ENCODE measurements around the gene ZNF445.
A peak's percentile ranks its signal among the peaks of the same experiment; 100 is the strongest.
"Not testable (repeated sequence)": the region's sequence is repeated elsewhere in the genome, so short reads cannot be mapped to it uniquely, and the experiment has no call there.

The ZNF445 gene

DNA sequence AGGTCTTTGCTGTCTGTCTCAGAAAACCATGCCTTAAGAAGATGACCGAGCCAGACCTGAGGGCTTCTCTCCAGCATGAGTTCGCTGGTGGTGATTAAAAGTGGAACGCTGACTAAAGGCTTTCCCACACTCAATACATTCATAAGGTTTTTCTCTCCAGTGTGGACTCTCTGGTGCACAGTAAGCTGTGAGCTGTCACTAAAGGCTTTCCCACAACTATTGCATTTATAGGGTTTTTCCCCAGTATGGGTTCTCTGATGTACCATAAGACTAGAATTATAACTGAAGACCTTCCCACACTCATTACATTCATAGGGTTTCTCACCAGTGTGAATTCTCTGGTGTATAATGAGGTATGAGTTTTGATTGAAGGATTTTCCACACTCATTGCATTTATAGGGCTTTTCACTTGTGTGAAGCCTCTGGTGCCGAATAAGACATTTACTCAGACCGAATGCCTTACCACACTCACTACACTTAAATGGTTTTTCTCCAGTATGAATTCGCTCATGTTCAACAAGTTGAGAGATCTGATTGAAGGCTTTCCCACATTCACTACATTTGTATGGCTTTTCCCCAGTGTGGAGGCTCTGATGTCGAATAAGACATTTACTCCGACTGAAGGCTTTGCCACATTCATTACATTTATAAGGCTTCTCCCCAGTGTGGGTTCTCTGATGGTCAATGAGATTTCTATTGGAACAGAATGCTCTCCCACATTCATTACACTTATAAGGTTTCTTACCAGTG is 21.9 kb upstream of the ZNF445 start:
- Mint-ChIP-seq H3K27me3 (no peaks in the 10 kb centered on the region), H3K4me3 (no peak overlapping the region), H3K9me3 (peaks cover 37 to 69% of the 10 kb centered on the region in 2 donors), H3K27ac (no peak overlapping the region), H3K4me1 (no peaks in the 10 kb centered on the region)
- no peak for DNase-seq
- ATAC-seq = no peak

DNA sequence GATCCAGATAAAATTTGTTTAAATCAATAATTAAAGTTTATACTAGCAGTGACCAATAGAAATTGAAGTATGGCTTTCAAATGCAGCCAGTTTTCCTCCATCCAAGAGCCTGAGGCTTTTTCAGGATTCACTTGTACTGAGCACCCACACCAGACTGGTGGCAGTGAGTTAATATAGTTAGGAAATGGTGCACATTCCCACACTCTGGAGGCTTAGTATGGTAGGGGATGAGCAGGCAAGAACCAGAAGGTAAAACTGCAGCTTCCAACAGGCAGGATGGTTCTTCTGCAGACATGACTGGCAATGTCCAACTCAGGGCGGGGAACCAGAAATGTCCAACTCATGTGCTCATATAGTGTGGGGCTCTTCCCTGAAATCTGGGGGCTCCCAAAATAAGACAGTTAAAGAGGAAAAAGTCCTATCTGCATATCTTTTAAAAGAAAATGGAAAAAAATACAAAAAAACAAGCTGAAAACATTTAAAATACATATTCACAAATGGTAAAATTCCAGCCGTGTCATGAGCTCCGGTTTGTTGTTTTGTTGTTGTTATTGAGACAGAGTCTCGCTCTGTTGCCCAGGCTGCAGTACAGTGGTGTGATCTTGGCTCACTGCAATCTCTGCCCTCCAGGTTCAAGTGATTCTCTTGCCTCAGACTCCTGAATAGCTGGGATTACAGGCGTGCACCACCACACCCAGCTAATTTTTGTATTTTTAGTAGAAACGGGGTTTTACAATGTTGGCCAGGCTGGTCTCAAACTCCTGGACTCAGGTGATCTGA is 18.4 kb upstream of the ZNF445 start:
- peaks cover 29 to 47% of the 10 kb centered on the region in 2 donors for H3K9me3 Mint-ChIP-seq
- no peaks in the 10 kb centered on the region for H3K27me3 Mint-ChIP-seq
- DNase-seq (no peak), ATAC-seq (no peak)
- no peaks in the 10 kb centered on the region for H3K4me1 Mint-ChIP-seq
- H3K27ac Mint-ChIP-seq = no peak overlapping the region
- no peak overlapping the region for H3K4me3 Mint-ChIP-seq

DNA sequence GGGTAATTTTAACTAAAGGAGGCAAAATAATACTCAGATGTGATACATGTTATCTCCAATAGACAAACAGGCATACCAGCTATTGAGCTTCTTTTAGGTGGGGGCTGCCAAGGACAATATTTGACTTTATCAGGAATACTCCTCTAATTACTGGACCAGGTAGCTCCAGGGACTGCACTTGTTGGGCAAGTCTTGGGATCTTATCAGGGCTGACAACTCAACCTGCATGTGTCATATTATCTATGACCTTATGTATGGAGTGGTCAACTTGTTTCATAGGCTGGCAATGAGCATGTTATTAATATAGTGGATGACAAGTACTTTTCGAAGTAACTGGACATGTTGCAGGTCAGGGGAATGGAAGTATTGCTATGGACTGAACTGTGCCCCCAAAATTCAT is 15.0 kb upstream of the ZNF445 start:
- ATAC-seq = no peak

DNA sequence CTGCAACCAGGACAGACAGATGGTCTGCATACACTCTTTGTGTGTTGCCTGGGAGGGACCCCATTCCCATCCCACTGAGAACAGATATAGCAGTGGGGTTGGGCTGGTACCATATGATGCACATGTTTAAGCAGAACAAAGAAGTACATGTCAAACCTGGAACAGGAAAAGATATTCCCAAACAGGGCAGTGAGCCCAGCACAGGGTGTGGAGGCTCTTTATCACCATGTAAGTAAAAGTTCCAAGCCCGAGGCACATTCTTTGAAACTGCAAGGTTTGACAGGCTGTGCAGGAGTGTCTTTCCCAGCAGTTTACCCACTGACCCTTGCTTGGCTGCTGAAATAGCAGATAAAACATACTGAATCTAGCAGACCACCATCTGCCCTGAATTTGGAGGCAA is 5.3 kb upstream of the ZNF445 start:
- H3K27me3 Mint-ChIP-seq = no peaks in the 10 kb centered on the region
- ATAC-seq (no peak), DNase-seq (no peak)
- no peak overlapping the region for H3K4me3 Mint-ChIP-seq
- peaks cover 7% of the 10 kb centered on the region for H3K4me1 Mint-ChIP-seq
- peaks cover 16 to 21% of the 10 kb centered on the region in 2 donors for H3K9me3 Mint-ChIP-seq
- H3K27ac Mint-ChIP-seq = no peak overlapping the region

More for the DNA sequence above, 15.0 kb upstream of the ZNF445 start:
- H3K4me3 Mint-ChIP-seq = no peak overlapping the region
- no peaks in the 10 kb centered on the region for H3K27me3 Mint-ChIP-seq
- H3K9me3 Mint-ChIP-seq = peaks cover 22 to 30% of the 10 kb centered on the region in 2 donors
- no peak for DNase-seq
- H3K27ac Mint-ChIP-seq = no peak overlapping the region
- no peaks in the 10 kb centered on the region for H3K4me1 Mint-ChIP-seq

DNA sequence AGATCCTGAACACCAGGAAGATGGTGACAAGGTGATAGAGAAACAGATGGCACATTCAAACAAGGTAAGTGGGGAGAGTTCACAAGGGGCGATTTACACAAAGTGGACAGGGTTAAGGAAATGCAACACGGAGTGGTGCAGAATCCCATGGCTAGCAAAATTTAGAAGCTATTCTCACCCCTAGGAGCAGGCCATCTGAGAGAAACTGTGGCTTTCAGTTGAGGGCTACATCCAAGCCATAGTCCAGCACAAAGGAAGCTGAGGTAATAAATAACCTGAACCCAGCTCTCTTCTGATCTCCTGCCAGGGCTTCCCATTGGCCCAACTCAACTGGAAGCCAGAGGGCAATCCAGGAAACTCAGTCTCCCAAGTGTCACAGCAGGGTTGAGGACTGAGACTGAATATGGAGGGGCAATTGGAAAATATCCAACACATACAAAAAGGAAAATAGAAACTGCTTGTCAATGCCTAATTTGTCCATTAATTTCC is 1.2 kb upstream of the ZNF445 start:
- H3K27ac Mint-ChIP-seq = no peak overlapping the region

DNA sequence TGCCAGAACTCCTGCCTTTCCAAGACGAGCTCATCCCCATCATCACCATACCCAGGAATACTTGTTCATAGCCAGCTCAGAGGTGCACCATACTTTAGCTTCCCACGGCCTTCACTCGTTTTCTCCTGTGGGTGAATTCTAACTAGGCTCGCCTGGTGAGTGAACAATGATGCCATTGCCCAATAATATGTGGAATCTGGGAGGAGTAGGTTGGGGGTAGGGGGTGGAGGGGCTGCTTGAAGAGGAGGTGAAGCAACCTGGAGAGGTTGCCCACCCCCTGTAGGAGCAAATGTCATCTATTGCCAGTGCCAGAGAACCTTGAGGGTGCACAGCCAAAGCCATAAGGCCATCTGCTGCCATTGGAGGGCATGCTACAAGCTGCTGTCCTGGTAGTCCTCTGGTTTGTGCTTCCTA is 592 bp upstream of the ZNF445 start:
- peaks cover 27% of the 10 kb centered on the region for H3K4me1 Mint-ChIP-seq
- H3K9me3 Mint-ChIP-seq = peaks cover 0 to 7% of the 10 kb centered on the region in 2 donors
- no peak for DNase-seq
- H3K27me3 Mint-ChIP-seq = no peaks in the 10 kb centered on the region
- peak overlapping the region; percentile 92 to 99 for H3K4me3 Mint-ChIP-seq
- peak overlapping the region; percentile 89 to 98 for H3K27ac Mint-ChIP-seq
- no peak for ATAC-seq

More for the DNA sequence above, 1.2 kb upstream of the ZNF445 start:
- peaks cover 23% of the 10 kb centered on the region for H3K4me1 Mint-ChIP-seq
- ATAC-seq = no peak
- H3K4me3 Mint-ChIP-seq = peak overlapping the region in 1 of 2 donors; percentile 92
- H3K27me3 Mint-ChIP-seq = no peaks in the 10 kb centered on the region
- DNase-seq = no peak
- peaks cover 0 to 7% of the 10 kb centered on the region in 2 donors for H3K9me3 Mint-ChIP-seq

DNA sequence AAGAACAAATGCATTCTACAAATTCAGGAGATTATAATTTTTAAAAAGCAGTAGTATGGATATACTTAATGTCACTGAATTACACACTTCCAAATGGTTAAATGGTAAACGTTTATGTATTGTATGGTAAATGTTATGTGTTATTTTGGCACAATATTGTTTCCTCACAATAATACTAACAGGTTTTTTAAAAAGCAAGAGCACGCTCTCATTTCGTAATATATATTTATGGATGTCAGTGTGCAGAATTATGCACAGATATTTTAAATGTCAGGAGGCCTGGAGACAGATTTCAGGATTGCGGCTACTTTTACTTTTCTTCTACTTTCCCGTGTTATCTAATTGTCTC is 533 bp downstream of the ZNF445 start:
- Mint-ChIP-seq H3K27ac (peak overlapping the region in 1 of 2 donors; percentile 93), H3K27me3 (no peaks in the 10 kb centered on the region)
- no peak for DNase-seq

DNA sequence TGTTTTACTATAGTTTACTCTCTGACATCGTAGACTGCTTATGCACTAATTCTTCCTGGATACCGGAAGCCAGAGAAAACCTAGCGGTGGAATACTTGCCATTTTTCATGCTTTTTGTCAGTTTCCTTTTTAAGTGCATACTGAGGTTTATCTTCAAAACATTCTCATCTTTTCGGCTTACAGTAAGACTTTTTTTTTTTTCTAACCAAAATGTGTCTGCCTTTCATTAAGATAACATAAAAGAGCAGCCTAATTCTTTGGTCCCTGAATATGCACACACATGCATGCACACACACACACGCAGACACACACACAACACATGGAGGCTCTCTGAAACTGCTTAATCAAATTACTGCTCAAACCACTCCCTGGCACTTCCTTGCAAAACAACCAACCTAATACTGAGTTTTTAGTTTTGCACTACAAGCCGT is 1.3 kb downstream of the ZNF445 start:
- H3K4me1 Mint-ChIP-seq = peaks cover 36% of the 10 kb centered on the region
- H3K4me3 Mint-ChIP-seq = peak overlapping the region; percentile 92 to 99
- no peak for ATAC-seq
- H3K9me3 Mint-ChIP-seq = peaks cover 0 to 7% of the 10 kb centered on the region in 2 donors
- no peak for DNase-seq
- no peak overlapping the region for H3K27ac Mint-ChIP-seq
- no peaks in the 10 kb centered on the region for H3K27me3 Mint-ChIP-seq

More for the DNA sequence above, 533 bp downstream of the ZNF445 start:
- Mint-ChIP-seq H3K9me3 (peaks cover 0 to 7% of the 10 kb centered on the region in 2 donors), H3K4me3 (peak overlapping the region; percentile 92 to 99), H3K4me1 (peaks cover 29% of the 10 kb centered on the region)
- no peak for ATAC-seq

DNA sequence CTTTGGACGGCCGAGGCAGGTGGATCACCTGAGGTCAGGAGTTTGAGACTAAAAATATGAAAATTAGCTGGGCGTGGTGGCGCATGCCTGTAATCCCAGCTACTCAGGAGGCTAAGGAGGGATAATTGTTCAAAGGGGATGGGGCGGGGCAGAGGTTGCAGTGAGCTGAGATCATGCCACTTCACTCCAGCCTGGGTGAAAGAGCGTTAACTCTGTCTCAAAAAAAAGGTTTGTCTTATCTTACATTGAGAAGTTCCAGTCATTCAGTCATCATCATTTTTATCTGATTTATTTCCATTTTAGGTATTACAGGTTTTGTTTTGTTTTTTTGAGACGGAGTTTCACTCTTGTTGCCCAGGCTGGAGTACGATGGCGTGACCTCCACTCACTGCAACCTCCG is 2.6 kb downstream of the ZNF445 start:
- ATAC-seq, H3K27me3 Mint-ChIP-seq, DNase-seq, H3K9me3 Mint-ChIP-seq: not testable (repeated sequence)
- H3K4me3 Mint-ChIP-seq = peak overlapping the region in 1 of 2 donors; percentile 36
- H3K4me1 Mint-ChIP-seq = peaks cover 36% of the 10 kb centered on the region
- H3K27ac Mint-ChIP-seq = peak overlapping the region in 1 of 2 donors; percentile 13

DNA sequence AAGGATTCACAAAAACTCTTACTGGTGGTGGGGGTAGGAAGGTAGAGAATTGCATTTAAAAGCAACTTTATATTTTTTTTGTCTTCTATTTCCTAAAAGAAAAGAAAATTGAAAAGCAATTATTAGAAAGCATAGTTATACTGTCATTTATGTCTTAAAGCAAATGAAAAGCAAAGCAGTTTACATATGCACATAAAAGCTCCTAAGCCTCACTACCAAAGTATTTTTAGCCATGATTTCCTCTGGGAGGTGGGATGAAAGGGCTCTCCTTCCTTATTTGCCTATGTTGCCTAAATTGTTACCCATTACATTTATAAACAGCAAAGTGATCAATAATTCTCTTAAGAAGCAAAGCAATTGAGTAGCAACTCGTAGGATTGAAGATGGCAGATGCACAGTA is 7.0 kb downstream of the ZNF445 start:
- Mint-ChIP-seq H3K4me3 (no peak overlapping the region), H3K4me1 (peaks cover 36% of the 10 kb centered on the region), H3K27me3 (no peaks in the 10 kb centered on the region), H3K27ac (no peak overlapping the region), H3K9me3 (no peaks in the 10 kb centered on the region)
- ATAC-seq (no peak), DNase-seq (no peak)

DNA sequence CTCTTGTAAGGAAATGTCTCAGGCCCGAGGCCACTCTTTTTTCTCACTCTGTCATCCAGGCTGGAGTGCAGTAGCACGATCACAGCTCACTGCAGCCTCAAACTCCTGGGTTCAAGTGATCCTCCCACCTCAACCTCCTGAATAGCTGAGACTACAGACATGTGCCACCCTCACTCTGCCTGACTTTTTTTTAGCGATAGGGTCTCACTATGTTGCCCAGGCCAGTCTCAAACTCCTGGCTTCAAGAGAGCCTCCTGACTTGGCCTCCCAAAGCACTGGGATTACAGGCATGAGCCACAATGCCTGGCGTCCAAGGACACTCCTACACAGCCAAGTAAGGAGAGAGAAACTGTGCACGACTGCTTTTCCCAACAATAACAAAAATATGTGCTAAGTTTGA is 7.6 kb downstream of the ZNF445 start:
- ATAC-seq (no peak), DNase-seq (no peak)
- Mint-ChIP-seq H3K9me3 (no peaks in the 10 kb centered on the region), H3K4me1 (peaks cover 35% of the 10 kb centered on the region), H3K27ac (no peak overlapping the region), H3K27me3 (no peaks in the 10 kb centered on the region), H3K4me3 (no peak overlapping the region)

DNA sequence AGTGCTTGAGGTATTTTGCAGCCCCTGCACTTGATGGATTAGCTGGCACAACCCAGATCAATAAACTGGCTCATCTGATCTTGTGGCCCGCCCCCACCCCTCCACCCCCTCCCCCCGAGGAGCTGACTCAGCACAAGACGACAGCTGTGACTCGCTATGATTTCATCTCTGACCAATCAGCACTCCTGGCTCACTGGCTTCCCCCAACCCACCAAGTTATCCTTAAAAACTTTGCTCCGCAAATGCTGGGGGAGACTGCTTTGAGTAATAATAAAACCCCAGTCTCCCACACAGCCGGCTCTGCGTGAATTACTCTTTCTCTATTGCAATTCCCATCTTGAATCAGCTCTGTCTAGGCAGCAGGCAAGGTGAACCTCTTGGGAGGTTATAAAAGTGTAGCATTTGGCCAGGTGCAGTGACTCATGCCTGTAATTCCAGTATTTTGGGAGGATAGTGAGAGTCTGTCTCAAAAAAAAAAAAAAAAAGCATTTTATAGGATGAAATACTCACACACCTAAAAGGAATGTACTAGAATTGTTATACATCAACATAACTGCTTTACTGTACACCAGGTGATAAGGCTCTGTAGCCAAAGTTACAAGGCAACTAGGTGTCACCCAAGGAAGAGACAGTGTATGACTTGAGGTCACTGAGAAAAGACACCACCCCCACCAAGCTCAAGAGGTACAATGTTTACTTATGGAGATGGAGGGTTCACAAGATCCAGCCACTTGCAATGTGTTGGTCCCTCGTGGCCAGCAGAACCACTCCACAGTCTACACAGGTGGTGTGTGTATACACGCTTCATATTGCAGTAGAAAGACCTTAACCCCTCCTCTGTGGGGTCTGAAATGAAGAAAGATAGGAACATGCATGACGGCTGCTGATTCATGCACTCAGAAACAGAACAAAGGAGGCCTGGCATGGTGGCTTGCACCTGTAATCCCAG is 8.6 kb downstream of the ZNF445 start:
- Mint-ChIP-seq H3K27me3 (no peaks in the 10 kb centered on the region), H3K4me3 (no peak overlapping the region), H3K4me1 (peaks cover 25% of the 10 kb centered on the region), H3K9me3 (no peaks in the 10 kb centered on the region), H3K27ac (no peak overlapping the region)
- DNase-seq (no peak), ATAC-seq (no peak)

DNA sequence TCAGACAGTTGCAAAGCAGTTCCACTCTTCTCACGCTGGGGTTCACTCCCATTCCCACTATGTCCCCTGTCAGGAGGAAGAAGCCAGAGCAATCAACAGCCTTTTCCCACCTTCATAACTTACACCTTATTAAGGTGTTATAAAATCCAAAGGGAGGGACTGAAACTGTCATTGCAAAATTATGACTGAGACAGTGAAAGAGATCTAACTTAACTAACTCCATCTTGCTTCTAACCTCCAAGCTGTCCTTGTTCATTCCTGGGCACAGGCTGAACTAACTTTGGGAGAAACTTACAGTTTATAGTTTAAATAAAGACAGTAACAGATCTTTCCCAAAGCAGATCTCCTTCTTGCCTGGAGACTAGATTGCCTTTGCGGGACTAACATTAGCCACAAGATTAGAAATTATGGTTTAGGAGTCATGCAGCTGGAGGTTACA is 9.4 kb downstream of the ZNF445 start:
- H3K4me3 Mint-ChIP-seq, DNase-seq, H3K27me3 Mint-ChIP-seq, H3K27ac Mint-ChIP-seq, H3K9me3 Mint-ChIP-seq, ATAC-seq: not testable (repeated sequence)
- peaks cover 18% of the 10 kb centered on the region for H3K4me1 Mint-ChIP-seq

DNA sequence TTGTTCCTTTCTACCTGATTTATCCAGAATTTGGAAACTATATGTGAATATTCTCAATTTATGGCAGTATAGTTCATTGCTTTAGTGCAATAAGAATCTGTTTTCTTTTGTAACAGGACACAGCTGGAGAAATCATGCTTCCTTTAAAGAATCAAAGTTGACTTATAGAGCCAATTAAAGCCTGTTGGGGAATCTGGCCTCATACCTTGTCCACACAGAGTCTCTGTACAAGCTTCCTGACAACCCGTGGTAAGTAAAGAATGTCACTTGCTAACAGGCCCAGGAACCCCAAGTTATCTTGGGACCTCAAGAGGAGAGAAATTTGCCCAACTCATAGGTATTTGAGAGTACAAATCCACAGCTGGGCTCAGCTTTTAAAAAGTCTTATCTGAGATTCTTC is 10.2 kb downstream of the ZNF445 start:
- H3K9me3 Mint-ChIP-seq = peaks cover 0 to 2% of the 10 kb centered on the region in 2 donors
- H3K27ac Mint-ChIP-seq = no peak overlapping the region
- no peaks in the 10 kb centered on the region for H3K27me3 Mint-ChIP-seq
- ATAC-seq (no peak), DNase-seq (no peak)
- H3K4me1 Mint-ChIP-seq = peaks cover 18% of the 10 kb centered on the region
- no peak overlapping the region for H3K4me3 Mint-ChIP-seq

DNA sequence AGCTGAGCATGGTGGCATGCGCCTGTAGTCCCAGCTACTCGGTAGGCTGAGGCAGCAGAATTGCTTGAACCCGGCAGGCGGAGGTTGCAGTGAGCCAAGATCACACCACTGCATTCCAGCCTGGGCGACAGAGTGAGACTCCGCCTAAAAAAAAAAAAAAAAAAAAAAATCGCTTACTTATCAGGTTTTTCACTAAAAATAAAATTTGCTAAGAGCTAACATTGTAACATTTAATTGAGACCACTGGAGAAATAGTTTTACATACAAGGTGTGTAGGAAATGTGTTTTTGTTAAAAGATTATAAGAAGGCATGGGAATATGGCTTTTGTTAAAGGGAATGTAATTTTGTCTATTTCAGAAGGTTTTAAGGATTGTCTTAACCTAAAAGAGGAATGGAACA is 12.6 kb downstream of the ZNF445 start:
- not testable (repeated sequence) for H3K4me3 Mint-ChIP-seq, H3K27ac Mint-ChIP-seq, H3K4me1 Mint-ChIP-seq, DNase-seq, ATAC-seq, H3K27me3 Mint-ChIP-seq
- H3K9me3 Mint-ChIP-seq = peaks cover 23 to 24% of the 10 kb centered on the region in 2 donors

Measured in stimulated activated naive CD8-positive, alpha-beta T cell treated with anti-CD3 and anti-CD28 coated beads, Interleukin-15, amount 100 ng/mL, for 72 hours (primary cell).